ENCODE measurements around the gene TMEM174.

DNA sequence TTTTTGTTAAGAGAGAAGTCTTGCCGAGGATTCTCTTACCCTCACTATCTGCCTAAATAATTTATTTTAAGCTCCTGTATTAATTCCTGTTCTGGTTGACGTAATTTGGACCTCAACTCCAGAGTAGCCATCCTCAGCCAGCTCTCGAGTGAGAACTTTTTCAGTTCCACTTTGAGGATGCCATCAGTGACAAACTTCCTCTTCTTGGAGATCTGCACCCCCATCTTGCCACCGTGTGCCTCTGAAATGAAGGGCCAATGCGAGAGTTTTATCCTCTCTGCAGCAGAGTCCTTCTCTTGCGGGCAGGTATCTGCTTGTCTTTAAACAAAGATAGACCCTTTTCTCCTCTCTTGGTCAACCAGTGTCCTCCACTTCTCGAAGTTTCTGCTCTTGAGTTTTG, 19.5 kb upstream of the TMEM174 start:
- TF ChIP-seq, protein P1, sequence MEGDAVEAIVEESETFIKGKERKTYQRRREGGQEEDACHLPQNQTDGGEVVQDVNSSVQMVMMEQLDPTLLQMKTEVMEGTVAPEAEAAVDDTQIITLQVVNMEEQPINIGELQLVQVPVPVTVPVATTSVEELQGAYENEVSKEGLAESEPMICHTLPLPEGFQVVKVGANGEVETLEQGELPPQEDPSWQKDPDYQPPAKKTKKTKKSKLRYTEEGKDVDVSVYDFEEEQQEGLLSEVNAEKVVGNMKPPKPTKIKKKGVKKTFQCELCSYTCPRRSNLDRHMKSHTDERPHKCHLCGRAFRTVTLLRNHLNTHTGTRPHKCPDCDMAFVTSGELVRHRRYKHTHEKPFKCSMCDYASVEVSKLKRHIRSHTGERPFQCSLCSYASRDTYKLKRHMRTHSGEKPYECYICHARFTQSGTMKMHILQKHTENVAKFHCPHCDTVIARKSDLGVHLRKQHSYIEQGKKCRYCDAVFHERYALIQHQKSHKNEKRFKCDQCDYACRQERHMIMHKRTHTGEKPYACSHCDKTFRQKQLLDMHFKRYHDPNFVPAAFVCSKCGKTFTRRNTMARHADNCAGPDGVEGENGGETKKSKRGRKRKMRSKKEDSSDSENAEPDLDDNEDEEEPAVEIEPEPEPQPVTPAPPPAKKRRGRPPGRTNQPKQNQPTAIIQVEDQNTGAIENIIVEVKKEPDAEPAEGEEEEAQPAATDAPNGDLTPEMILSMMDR (IDR thresholded peaks at IDR 0.05; ENCODE audit: insufficient read depth, low read depth, low read length) = no peak
- no peak for TF ChIP-seq EZH2 (IDR thresholded peaks at IDR 0.05; ENCODE audit: insufficient read depth, low read length)

All from astrocyte (in vitro differentiated cells and primary cell).